Endodermal cell (in vitro differentiated cells): Measurements from ENCODE around the gene NR6A1. TPM values are rescaled to one million over a fixed set of nuclear protein-coding genes. Genes with fewer than 3 reads are reported as not detected.

Experiments used
- DNase-seq: peaks from one replicate; pipeline ENCODE4 v3.0.0-alpha.2; 2017
- H3K27ac ChIP-seq: 2 replicates; pipeline ENCODE4 v1.5.1; 2013; ENCODE audit warnings: mild to moderate bottlenecking, low read depth, low read length, moderate library complexity
- H3K27me3 ChIP-seq: 2 replicates; pipeline ENCODE4 v1.6.1; 2013; ENCODE audit warnings: mild to moderate bottlenecking, low read length, moderate library complexity; ENCODE audit not compliant: insufficient read depth, control insufficient read depth, poor library complexity, severe bottlenecking
- H3K36me3 ChIP-seq: 2 replicates; pipeline ENCODE4 v1.7.0; 2013; ENCODE audit warnings: mild to moderate bottlenecking, low read length, moderate library complexity; ENCODE audit not compliant: control insufficient read depth, insufficient read depth
- H3K4me1 ChIP-seq: one replicate; pipeline ENCODE4 v1.7.0; 2013; ENCODE audit warnings: low read length; ENCODE audit not compliant: control insufficient read depth, insufficient read depth
- H3K4me3 ChIP-seq: 2 replicates; pipeline ENCODE4 v1.5.1; 2013; ENCODE audit warnings: mild to moderate bottlenecking, low read length, moderate library complexity
- H3K9ac ChIP-seq: 2 replicates; pipeline ENCODE4 v1.6.1; 2013; ENCODE audit warnings: mild to moderate bottlenecking, low read length, moderate library complexity; ENCODE audit not compliant: poor library complexity, severe bottlenecking; ENCODE audit errors: extremely low read depth
- H3K9me3 ChIP-seq: 2 replicates; pipeline ENCODE4 v1.6.1; 2013; ENCODE audit warnings: mild to moderate bottlenecking, low read length, moderate library complexity; ENCODE audit not compliant: control insufficient read depth
- H3K27ac Mint-ChIP-seq: 2 replicates; pipeline ENCODE4 v1.8.0; 2020; ENCODE audit warnings: mixed read lengths
- H3K27me3 Mint-ChIP-seq: 2 replicates; pipeline ENCODE4 v1.8.0; 2021; ENCODE audit warnings: mild to moderate bottlenecking, mixed read lengths; ENCODE audit not compliant: insufficient read depth
- H3K36me3 Mint-ChIP-seq: 2 replicates; pipeline ENCODE4 v1.8.0; 2020; ENCODE audit warnings: low read depth, mixed read lengths
- H3K4me1 Mint-ChIP-seq: 2 replicates; pipeline ENCODE4 v1.8.0; 2020; ENCODE audit warnings: mixed read lengths
- H3K4me3 Mint-ChIP-seq: 2 replicates; pipeline ENCODE4 v1.8.0; 2020; ENCODE audit warnings: mild to moderate bottlenecking, moderate library complexity, mixed read lengths
- H3K9me3 Mint-ChIP-seq: 2 replicates; pipeline ENCODE4 v1.8.0; 2020; ENCODE audit warnings: mild to moderate bottlenecking, mixed read lengths
- CTCF ChIP-seq: fragments of 200-600 bp; sonication (generic); conservative IDR thresholded peaks from 2 replicates; pipeline ENCODE4 v1.5.0; 2021; ENCODE audit warnings: antibody characterized with exemption, mild to moderate bottlenecking
- WGBS, 2 experiments: methylation state at CpG; one replicate each; pipeline versions ENCODE4 v1.1.5 to v1.1.7; 2013; ENCODE audit warnings: missing lambda C conversion rate in 2 of 2, mixed read lengths in 1 of 2; ENCODE audit not compliant: insufficient coverage in 1 of 2, insufficient read length in 1 of 2; 5-methylcytosine and 5-hydroxymethylcytosine counted together
- total RNA-seq, 2 donors: library from RNA; stranded (reverse); fragmentation: NEBNext Ultra II Directional in 1 of 2; extraction: Animal tissue kit (Norgen Biotek cat#: 25700) in 1 of 2; gene quantifications; 2 replicates in 1 of 2; 3 replicates in 1 of 2; pipeline ENCODE4 v1.2.1, GENCODE V29; 2021

The NR6A1 gene
- total RNA-seq, 2 donors from 2014 or later: 168 to 206 TPM

- no peak overlapping the region for H3K4me3 ChIP-seq
- 79 to 83% methylated on average over 5 to 6 of the region's 6 CpGs for WGBS, 2 experiments
- Mint-ChIP-seq H3K27ac (peak overlapping the region; percentile 48), H3K27me3 (peaks cover 6% of the 10 kb centered on the region), H3K4me3 (no peak overlapping the region), H3K36me3 (no peaks in the 10 kb centered on the region), H3K4me1 (peaks cover 7% of the 10 kb centered on the region), H3K9me3 (no peaks in the 10 kb centered on the region)
- no peak overlapping the region for H3K9ac ChIP-seq
- no peaks in the 10 kb centered on the region for H3K36me3 ChIP-seq
- DNase-seq: peak; percentile 83
- peaks cover 4% of the 10 kb centered on the region for H3K4me1 ChIP-seq
- no peaks in the 10 kb centered on the region for H3K9me3 ChIP-seq
- H3K27me3 ChIP-seq: peaks cover under 1% of the 10 kb centered on the region
- peak; percentile 28 for TF ChIP-seq CTCF
- H3K27ac ChIP-seq: no peak overlapping the region
Observed at GRCh38 chr9:124511426-124511840, 259.7 kb downstream of the NR6A1 start.

GRCh38 chr9:124510650-124511425, 260.3 kb downstream of the NR6A1 start:
- no peak for TF ChIP-seq CTCF
- Histone ChIP-seq H3K4me1 (peaks cover 4% of the 10 kb centered on the region), H3K9me3 (no peaks in the 10 kb centered on the region), H3K27ac (no peak overlapping the region), H3K9ac (no peak overlapping the region), H3K36me3 (no peaks in the 10 kb centered on the region), H3K27me3 (peaks cover 6% of the 10 kb centered on the region), H3K4me3 (no peak overlapping the region)
- Mint-ChIP-seq H3K9me3 (no peaks in the 10 kb centered on the region), H3K4me1 (peaks cover 7% of the 10 kb centered on the region), H3K4me3 (no peak overlapping the region), H3K27me3 (peaks cover 12% of the 10 kb centered on the region), H3K27ac (peak overlapping the region; percentile 48), H3K36me3 (no peaks in the 10 kb centered on the region)
- 90 to 91% methylated on average over 8 to 9 of the region's 9 CpGs for WGBS, 2 experiments
- no peak for DNase-seq

GRCh38 chr9:124507880-124508423, 263.2 kb downstream of the NR6A1 start:
- H3K9ac ChIP-seq: no peak overlapping the region
- H3K27me3 Mint-ChIP-seq: peaks cover 34% of the 10 kb centered on the region
- H3K9me3 ChIP-seq: no peaks in the 10 kb centered on the region
- no peak overlapping the region for H3K27ac ChIP-seq
- H3K36me3 ChIP-seq: no peaks in the 10 kb centered on the region
- DNase-seq: no peak
- no peak overlapping the region for H3K4me3 ChIP-seq
- peaks cover 11% of the 10 kb centered on the region for H3K4me1 Mint-ChIP-seq
- H3K4me3 Mint-ChIP-seq: no peak overlapping the region
- no peak overlapping the region for H3K27ac Mint-ChIP-seq
- TF ChIP-seq CTCF: no peak
- peaks cover 33% of the 10 kb centered on the region for H3K27me3 ChIP-seq
- peaks cover 2% of the 10 kb centered on the region for H3K9me3 Mint-ChIP-seq
- 95 to 97% methylated on average over 7 to 11 of the region's 11 CpGs for WGBS, 2 experiments
- H3K4me1 ChIP-seq: peaks cover 4% of the 10 kb centered on the region
- no peaks in the 10 kb centered on the region for H3K36me3 Mint-ChIP-seq
